HFF-Myc (cell line): ENCODE data around the gene ABCA2.

Source experiments
- DNase-seq: peaks from one replicate; pipeline ENCODE4 v3.0.0-alpha.2; 2011; ENCODE audit warnings: low read depth; ENCODE audit errors: extremely low read depth
- H3K4me3 ChIP-seq: replicated peaks from 2 replicates; pipeline ENCODE4 v1.5.1; 2011; ENCODE audit warnings: low read depth, mild to moderate bottlenecking, control low read depth, low read length
- TF ChIP-seq, protein P1 (sequence below): IDR thresholded peaks from 2 replicates; pipeline ENCODE4 v1.5.1; 2012; ENCODE audit warnings: mild to moderate bottlenecking, low read depth, low read length, control low read depth; ENCODE audit errors: missing control alignments

Gene ABCA2

DNA sequence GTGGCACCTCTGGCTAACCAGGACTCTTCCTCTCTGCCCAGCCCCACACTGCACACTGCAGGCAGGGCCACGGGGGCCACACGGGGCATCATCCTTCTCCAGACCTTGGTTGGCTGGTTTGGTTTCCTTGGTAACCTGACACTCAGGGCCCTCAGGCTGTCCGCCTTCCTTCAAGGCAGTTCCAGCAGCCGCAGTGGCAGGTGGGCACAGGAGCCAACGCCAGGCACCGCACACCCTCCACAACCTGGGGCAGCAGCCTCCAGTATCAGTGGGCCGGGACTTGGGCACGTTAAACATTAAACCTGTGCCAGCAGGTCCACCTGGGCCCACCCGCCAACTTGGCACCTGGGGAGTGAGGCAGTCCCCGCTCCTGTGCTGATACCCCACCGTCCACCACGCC is 16.0 kb upstream of the ABCA2 start:
- peak overlapping the region; percentile 74 for H3K4me3 ChIP-seq
- DNase-seq = no peak
- TF ChIP-seq, protein P1, sequence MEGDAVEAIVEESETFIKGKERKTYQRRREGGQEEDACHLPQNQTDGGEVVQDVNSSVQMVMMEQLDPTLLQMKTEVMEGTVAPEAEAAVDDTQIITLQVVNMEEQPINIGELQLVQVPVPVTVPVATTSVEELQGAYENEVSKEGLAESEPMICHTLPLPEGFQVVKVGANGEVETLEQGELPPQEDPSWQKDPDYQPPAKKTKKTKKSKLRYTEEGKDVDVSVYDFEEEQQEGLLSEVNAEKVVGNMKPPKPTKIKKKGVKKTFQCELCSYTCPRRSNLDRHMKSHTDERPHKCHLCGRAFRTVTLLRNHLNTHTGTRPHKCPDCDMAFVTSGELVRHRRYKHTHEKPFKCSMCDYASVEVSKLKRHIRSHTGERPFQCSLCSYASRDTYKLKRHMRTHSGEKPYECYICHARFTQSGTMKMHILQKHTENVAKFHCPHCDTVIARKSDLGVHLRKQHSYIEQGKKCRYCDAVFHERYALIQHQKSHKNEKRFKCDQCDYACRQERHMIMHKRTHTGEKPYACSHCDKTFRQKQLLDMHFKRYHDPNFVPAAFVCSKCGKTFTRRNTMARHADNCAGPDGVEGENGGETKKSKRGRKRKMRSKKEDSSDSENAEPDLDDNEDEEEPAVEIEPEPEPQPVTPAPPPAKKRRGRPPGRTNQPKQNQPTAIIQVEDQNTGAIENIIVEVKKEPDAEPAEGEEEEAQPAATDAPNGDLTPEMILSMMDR = no peak

DNA sequence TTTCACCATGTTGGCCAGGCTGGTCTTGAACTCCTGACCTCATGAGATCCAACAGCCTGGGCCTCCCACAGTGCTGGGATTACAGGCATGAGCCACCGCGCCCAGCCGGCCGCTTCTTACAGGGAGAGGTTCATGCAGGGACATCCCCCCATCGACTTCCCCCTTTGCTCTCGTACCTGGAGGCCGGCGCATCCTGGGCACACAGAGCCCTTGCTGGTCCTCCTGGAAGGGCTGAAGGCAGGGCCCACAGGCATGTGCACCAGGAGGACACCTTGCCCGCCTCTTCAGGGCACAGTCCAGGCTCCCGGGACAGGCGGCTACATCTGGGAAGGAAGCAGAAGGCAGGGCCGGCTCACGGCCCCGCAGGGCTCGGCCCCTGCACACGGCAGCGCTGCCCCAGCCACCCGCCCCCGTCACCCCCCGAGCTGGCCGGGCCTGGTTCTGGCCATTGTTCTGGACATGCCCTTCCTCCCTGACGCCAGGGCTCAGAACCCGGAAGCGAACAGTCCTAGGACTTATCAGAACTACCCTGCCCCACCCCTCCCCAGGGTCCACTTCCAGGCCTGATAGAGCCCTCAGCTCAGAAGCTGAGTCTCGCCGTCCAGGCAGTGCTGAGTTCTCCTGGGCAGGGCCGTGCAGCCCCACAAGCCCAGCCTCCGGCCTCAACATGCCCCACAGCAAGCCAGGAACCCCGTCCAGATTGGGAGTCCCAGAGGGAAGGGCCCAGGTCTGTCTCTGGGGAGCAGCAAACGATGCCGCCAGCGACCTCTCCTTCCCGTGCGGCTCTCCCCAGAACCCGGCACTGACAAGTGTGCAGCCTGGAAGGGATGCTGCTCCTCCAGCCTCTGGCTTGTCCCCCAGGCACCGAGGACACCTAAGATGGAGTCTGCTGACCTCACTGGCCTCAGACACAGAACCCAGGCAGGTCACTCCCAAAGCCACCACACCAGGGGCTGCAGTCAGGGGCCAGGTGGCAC is 15.0 kb upstream of the ABCA2 start:
- DNase-seq = no peak
- 0 out of 2 replicates have a peak overlapping the region, but pooled peaks have one; percentile 74 for H3K4me3 ChIP-seq

DNA sequence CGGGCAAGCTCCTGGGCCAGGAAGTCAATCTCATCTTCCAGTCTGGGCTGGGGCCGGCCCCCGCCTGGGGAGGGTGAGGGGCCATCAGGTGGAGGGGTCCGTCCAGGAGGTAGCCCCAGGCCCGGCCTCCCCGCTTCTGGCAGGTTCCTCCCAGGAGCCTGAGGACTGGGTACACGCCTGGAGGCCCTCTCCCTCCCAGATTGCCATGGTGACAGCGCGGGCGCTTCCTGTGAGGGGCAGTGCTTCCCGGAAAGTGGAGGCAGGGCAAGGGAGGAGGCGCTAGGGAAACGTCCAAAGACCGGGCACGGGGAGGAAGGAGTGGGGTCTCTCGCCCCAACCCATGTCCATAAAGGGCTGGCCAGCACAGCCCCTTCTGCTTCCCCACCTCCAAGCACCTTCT is 13.1 kb upstream of the ABCA2 start:
- H3K4me3 ChIP-seq = no peak overlapping the region
- TF ChIP-seq, protein P1 = no peak
- DNase-seq = no peak

More for the DNA sequence above, 15.0 kb upstream of the ABCA2 start:
- TF ChIP-seq, protein P1 = no peak

DNA sequence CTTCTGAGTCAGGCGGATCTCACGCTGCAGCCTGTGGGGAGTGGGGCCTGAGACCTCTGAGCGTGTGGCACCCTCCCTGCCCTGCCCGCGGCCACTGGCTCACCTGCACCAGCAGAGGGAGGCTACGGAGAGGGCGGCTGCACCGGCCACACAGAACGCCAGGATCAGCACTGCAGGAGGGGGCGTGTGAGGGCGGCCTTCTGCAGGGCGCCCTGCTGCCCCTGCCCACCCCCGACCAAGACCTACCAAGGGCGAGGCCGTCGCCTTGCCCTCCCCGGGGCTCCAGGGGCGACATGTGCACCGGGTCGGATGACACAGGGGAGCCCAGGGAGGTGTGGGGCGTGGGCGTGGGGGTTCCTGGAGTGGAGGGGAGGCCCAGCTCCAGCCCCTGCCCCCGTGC is 12.5 kb upstream of the ABCA2 start:
- H3K4me3 ChIP-seq = no peak overlapping the region
- no peak for DNase-seq
- TF ChIP-seq, protein P1 = no peak

DNA sequence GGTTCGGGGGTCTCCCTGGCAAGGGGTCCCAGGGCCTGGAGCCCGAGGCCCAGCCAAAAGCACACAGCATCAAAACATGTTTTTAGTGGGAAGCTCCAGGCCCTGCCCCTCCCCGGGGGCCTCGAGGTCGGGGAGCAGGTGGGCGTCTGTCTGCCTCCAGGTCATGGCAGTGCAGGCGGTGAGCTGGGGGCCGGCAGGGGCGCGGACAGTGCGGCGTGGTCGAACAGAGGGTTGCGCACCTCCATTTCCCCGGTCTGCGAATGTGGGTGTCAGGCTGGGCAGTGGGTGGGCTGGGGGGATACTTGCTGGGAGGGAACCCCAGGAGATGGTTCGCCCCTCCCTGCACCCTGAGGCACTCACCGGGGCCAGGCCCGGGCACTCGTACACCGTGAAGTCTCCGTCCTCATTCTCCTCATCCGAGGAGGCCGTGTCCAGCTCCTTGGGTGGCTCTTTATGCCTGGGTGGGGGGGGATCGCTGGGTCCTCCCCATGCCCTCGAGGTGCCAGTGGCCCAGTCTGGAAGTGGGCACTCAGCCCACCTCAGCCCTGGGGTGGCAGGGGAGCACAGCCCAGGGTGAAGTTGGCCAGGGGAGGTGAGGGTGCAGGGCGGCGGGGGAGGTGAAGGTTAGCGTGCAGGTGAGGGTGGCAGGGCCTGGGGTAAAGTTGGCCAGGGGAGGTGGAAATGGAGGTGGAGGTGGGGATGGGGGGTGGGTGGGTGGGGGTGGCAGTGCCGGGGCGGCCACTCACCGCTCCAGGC is 11.8 kb upstream of the ABCA2 start:
- TF ChIP-seq, protein P1 = no peak
- no peak overlapping the region for H3K4me3 ChIP-seq

DNA sequence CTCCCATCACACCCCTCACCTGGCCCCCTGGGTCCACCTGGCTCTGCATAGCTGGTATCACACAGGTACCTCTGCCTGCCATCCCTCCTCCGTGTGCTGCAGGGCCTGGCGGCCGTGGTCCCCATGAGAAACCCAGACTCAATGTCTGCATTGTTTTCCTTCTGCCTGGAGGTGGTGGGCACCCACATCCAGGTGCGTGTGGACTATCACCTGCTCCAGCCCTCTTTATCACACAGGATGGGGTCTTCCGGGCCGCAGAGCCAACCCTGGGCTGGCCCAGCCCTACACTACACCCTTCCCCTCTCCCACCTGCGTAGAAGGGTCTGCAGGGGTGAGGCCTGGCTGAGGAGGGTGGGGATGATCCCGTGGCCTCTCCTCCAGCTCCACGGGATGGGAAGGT is 10.9 kb upstream of the ABCA2 start:
- TF ChIP-seq, protein P1 = no peak
- DNase-seq = no peak
- H3K4me3 ChIP-seq = no peak overlapping the region

More for the DNA sequence above, 11.8 kb upstream of the ABCA2 start:
- no peak for DNase-seq
